ENCODE results near the gene XPC.

GRCh38 chr3:14209581-14210289, 31.3 kb upstream of the XPC start:
- TF ChIP-seq MAX (IDR thresholded peaks at IDR 0.05; ENCODE audit: low read depth) (no peak), USF2 (IDR thresholded peaks at IDR 0.05; ENCODE audit: borderline replicate concordance, low read depth, low read length) (no peak), ZBTB33 (IDR thresholded peaks at IDR 0.05; ENCODE audit: borderline replicate concordance, low read depth) (no peak), SMC3 (IDR thresholded peaks at IDR 0.05; ENCODE audit: low read depth, low read length) (no peak), POLR2AphosphoS5 (IDR thresholded peaks at IDR 0.05; ENCODE audit: low read depth, low read length) (no peak)

Measured in SK-N-SH (cell line).